GM21381 (cell line): Measurements from ENCODE around the gene DPP10.

Experiments used
- ATAC-seq: cut with Tn5 transposase; IDR thresholded peaks from one replicate; pipeline ENCODE4 v1.9.1; 2021; ENCODE audit warnings: mild to moderate bottlenecking, moderate library complexity; ENCODE audit not compliant: unreplicated experiment

DPP10 gene

GRCh38 chr2:114789989-114790388 is 347.5 kb downstream of the DPP10 start:
- ATAC-seq = no peak

- ATAC-seq = no peak
Measured at GRCh38 chr2:114797540-114797939, 355.1 kb downstream of the DPP10 start.

GRCh38 chr2:114797942-114798341 is 355.5 kb downstream of the DPP10 start:
- no peak for ATAC-seq

GRCh38 chr2:114800371-114800770 is 357.9 kb downstream of the DPP10 start:
- no peak for ATAC-seq

GRCh38 chr2:114805195-114805594 is 362.8 kb downstream of the DPP10 start:
- ATAC-seq = no peak

GRCh38 chr2:114810092-114810491 is 367.7 kb downstream of the DPP10 start:
- ATAC-seq = no peak

GRCh38 chr2:114812261-114812660 is 369.8 kb downstream of the DPP10 start:
- no peak for ATAC-seq

GRCh38 chr2:114814355-114814754 is 371.9 kb downstream of the DPP10 start:
- no peak for ATAC-seq

GRCh38 chr2:114821055-114821454 is 378.6 kb downstream of the DPP10 start:
- ATAC-seq = no peak

GRCh38 chr2:114843963-114844362 is 401.5 kb downstream of the DPP10 start:
- no peak for ATAC-seq

- no peak for ATAC-seq
Measured at GRCh38 chr2:114857196-114857595, 414.8 kb downstream of the DPP10 start.

GRCh38 chr2:114859726-114860510 is 417.5 kb downstream of the DPP10 start:
- ATAC-seq = no peak

GRCh38 chr2:114862243-114862642 is 419.8 kb downstream of the DPP10 start:
- ATAC-seq = no peak

- ATAC-seq = no peak
Measured at GRCh38 chr2:114864901-114865300, 422.5 kb downstream of the DPP10 start.

GRCh38 chr2:114880046-114880445 is 437.6 kb downstream of the DPP10 start:
- no peak for ATAC-seq

GRCh38 chr2:114919985-114920384 is 477.5 kb downstream of the DPP10 start:
- ATAC-seq = no peak

- ATAC-seq = no peak
Measured at GRCh38 chr2:114922076-114922475, 479.6 kb downstream of the DPP10 start.

- ATAC-seq = no peak
Measured at GRCh38 chr2:114925296-114926255, 483.1 kb downstream of the DPP10 start.

GRCh38 chr2:114926303-114926702 is 483.9 kb downstream of the DPP10 start:
- ATAC-seq = no peak

- no peak for ATAC-seq
Measured at GRCh38 chr2:114929225-114929624, 486.8 kb downstream of the DPP10 start.

GRCh38 chr2:114933671-114934241 is 491.3 kb downstream of the DPP10 start:
- no peak for ATAC-seq
